IPS-20b (cell line): ENCODE measurements around the gene ARHGAP26.

Source experiments
- H3K27ac ChIP-seq: one replicate; pipeline ENCODE4 v1.5.1; 2013; ENCODE audit warnings: low read length
- H3K27me3 ChIP-seq: 2 replicates; pipeline ENCODE4 v1.6.1; 2013; ENCODE audit warnings: mild to moderate bottlenecking, low read length, inconsistent platforms; ENCODE audit not compliant: insufficient read depth
- H3K36me3 ChIP-seq: 2 replicates; pipeline ENCODE4 v1.6.1; 2013; ENCODE audit warnings: low read depth, mild to moderate bottlenecking, inconsistent platforms, low read length, moderate library complexity; ENCODE audit not compliant: insufficient read depth
- H3K4me1 ChIP-seq: 2 replicates; pipeline ENCODE4 v1.6.1; 2013; ENCODE audit warnings: mild to moderate bottlenecking, control low read depth, inconsistent platforms, low read length, moderate library complexity; ENCODE audit not compliant: insufficient read depth
- H3K4me3 ChIP-seq: 2 replicates; pipeline ENCODE4 v1.5.1; 2013; ENCODE audit warnings: mild to moderate bottlenecking, low read length, inconsistent platforms
- H3K9ac ChIP-seq: 2 replicates; pipeline ENCODE4 v1.6.1; 2013; ENCODE audit warnings: low read depth, mild to moderate bottlenecking, inconsistent platforms, low read length, moderate library complexity
- H3K9me3 ChIP-seq: 2 replicates; pipeline ENCODE4 v1.6.1; 2013; ENCODE audit warnings: mild to moderate bottlenecking, low read depth, low read length, inconsistent platforms; ENCODE audit not compliant: insufficient read depth

ARHGAP26 gene

GRCh38 chr5:143239882-143240518, 469.8 kb downstream of the ARHGAP26 start:
- H3K36me3 ChIP-seq: no peaks in the 10 kb centered on the region
- H3K4me1 ChIP-seq: no peaks in the 10 kb centered on the region
- no peak overlapping the region for H3K4me3 ChIP-seq
- H3K27ac ChIP-seq: no peak overlapping the region
- no peaks in the 10 kb centered on the region for H3K27me3 ChIP-seq
- H3K9me3 ChIP-seq: no peaks in the 10 kb centered on the region
- H3K9ac ChIP-seq: no peak overlapping the region

GRCh38 chr5:143241892-143242291, 471.7 kb downstream of the ARHGAP26 start:
- no peaks in the 10 kb centered on the region for H3K9me3 ChIP-seq
- no peaks in the 10 kb centered on the region for H3K4me1 ChIP-seq
- H3K27me3 ChIP-seq: no peaks in the 10 kb centered on the region
- H3K36me3 ChIP-seq: no peaks in the 10 kb centered on the region
- H3K4me3 ChIP-seq: no peak overlapping the region
- no peak overlapping the region for H3K9ac ChIP-seq
- no peak overlapping the region for H3K27ac ChIP-seq

GRCh38 chr5:143243103-143243502, 472.9 kb downstream of the ARHGAP26 start:
- no peaks in the 10 kb centered on the region for H3K36me3 ChIP-seq
- H3K9me3 ChIP-seq: no peaks in the 10 kb centered on the region
- H3K27me3 ChIP-seq: no peaks in the 10 kb centered on the region
- H3K4me1 ChIP-seq: no peaks in the 10 kb centered on the region
- no peak overlapping the region for H3K4me3 ChIP-seq
- no peak overlapping the region for H3K27ac ChIP-seq
- H3K9ac ChIP-seq: no peak overlapping the region

- no peaks in the 10 kb centered on the region for H3K36me3 ChIP-seq
- H3K9me3 ChIP-seq: no peaks in the 10 kb centered on the region
- H3K9ac ChIP-seq: no peak overlapping the region
- no peak overlapping the region for H3K27ac ChIP-seq
- no peak overlapping the region for H3K4me3 ChIP-seq
- no peaks in the 10 kb centered on the region for H3K27me3 ChIP-seq
- no peaks in the 10 kb centered on the region for H3K4me1 ChIP-seq
These were observed 474.0 kb downstream of the ARHGAP26 start for GRCh38 chr5:143244000-143244736.

DNA sequence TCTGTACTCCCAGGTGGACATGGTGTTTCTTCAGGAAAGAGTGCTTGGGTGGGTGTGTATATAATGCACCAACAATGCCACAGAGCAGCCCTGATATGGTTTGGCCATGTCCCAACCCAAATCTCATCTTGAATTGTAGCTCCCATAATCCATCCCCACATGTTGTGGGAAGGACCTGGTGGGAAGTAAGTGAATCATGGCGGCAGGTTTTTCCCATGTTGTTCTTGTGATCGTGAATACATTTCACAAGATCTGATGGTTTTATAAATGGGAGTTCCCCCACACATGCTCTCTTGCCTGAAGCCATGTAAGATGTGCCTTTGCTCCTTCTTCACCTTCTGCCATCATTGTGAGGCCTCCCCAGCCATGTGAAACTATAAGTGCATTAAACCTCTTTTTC, 474.8 kb downstream of the ARHGAP26 start:
- no peak overlapping the region for H3K4me3 ChIP-seq
- no peaks in the 10 kb centered on the region for H3K4me1 ChIP-seq
- H3K9me3 ChIP-seq: no peaks in the 10 kb centered on the region
- no peaks in the 10 kb centered on the region for H3K36me3 ChIP-seq
- no peak overlapping the region for H3K9ac ChIP-seq
- H3K27me3 ChIP-seq: no peaks in the 10 kb centered on the region
- H3K27ac ChIP-seq: no peak overlapping the region

DNA sequence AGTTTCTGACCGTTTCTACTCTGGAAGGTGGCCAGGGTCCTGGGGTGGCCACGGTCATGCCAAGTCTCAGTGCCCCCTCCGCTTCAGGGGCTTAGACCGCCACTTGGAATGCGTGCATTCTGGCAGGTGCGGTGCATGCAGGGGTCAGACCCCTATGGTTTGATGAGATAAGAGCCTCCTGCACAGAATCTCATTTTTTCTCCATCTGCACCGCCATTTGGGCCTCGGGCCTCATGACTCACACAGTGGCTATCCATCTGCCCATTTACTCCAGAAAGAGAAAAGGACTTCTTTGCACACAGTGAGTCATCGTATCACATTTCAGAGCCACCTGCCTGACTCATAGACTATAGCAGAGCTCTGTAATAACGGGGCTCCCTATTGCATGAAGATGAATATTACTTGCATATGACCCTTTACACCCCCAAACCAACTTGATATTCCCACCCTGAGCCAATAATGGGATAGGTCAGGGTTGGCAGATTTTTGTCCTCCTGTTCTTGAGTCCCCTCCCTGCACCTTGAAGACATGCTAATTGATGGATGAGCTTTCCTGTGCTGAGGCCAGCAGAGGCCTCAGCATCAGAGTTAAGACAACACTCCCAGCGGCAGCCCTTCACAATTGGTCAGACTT, 475.9 kb downstream of the ARHGAP26 start:
- Histone ChIP-seq H3K9ac (no peak overlapping the region), H3K27ac (no peak overlapping the region), H3K4me3 (no peak overlapping the region), H3K9me3 (no peaks in the 10 kb centered on the region), H3K4me1 (no peaks in the 10 kb centered on the region), H3K27me3 (no peaks in the 10 kb centered on the region), H3K36me3 (no peaks in the 10 kb centered on the region)

DNA sequence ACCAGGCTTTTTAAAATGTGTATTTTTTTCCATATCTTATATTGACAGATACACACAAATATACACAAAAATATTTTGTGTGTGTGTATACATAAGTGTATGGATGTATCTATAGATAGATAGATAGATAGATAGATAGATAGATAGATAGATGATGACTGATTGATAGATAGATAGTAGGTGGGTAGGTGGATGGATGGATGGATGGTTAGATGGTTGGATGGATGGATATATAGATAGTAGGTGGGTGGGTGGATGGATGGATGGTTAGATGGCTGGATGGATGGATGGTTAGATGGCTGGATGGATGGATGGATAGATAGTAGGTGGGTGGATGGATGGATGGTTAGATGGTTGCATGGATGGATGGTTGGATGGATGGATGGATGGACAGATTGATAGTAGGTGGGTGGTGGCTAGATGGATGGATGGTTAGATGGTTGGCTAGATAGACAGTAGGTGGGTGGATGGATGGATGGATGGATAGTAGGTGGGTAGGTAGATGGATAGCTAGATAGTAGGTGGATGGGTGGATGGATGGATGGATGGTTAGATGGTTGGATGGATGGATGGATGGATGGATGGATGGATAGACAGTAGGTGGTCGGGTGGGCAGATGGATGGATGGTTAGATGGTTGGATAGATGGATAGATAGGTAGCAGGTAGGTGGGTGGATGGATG, 477.1 kb downstream of the ARHGAP26 start:
- H3K27me3 ChIP-seq: no peaks in the 10 kb centered on the region
- no peak overlapping the region for H3K27ac ChIP-seq
- no peak overlapping the region for H3K9ac ChIP-seq
- H3K4me3 ChIP-seq: no peak overlapping the region
- H3K4me1 ChIP-seq: no peaks in the 10 kb centered on the region
- H3K36me3 ChIP-seq: no peaks in the 10 kb centered on the region
- H3K9me3 ChIP-seq: no peaks in the 10 kb centered on the region

DNA sequence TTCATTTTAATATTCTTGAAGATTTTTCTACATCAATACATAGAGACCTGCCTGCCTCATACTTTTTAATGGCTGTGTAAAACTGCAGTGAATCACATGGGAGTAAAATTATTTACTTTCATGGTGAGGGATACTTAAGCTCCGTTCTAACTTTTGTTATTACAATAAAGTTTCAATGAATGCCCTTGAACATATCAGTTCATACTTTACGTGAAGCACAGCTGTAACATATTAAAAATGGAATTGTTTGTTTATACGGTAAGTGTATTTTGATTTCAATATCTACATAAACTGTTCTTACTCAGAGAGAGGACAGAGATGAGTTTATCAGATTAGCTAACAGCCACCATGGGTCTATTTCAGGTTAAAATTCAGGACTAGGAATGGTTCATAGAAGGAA, 478.2 kb downstream of the ARHGAP26 start:
- Histone ChIP-seq H3K36me3 (no peaks in the 10 kb centered on the region), H3K9ac (no peak overlapping the region), H3K27me3 (no peaks in the 10 kb centered on the region), H3K4me1 (no peaks in the 10 kb centered on the region), H3K27ac (no peak overlapping the region), H3K4me3 (no peak overlapping the region), H3K9me3 (no peaks in the 10 kb centered on the region)

DNA sequence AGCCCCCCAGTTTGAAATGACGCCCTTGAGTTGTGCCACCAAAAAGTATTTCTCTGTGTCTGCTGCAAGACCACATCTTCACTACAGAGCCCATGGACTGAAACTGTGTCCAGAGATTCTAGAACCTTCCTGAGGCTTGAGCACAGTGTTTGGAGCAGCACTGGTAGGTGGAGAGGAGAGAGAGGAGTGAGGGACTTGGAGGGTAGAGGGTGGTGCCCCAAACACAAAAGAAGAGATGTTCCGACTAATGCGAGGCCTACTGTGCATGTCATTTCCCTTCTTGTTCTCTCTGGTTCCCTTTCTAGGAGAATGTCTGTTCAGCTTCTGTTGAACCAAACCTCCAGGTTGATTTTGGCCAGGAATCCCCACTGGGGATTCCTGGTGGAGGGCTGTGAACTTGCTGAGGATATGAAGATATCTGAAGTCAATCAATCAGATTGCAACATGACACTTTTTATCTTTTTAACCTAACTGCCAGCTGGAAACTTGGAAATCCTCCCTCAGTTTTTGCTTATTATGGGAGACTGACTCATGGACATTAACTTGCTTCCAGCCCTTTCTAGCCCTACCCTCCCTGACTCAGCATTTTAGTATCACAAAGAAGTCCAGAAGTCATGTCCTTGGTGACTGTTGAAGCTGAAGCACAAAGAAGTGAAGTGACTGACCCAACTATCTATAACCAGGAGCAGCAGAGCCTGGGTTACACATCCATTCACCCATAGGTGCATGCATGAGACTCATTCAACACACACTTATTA, 478.8 kb downstream of the ARHGAP26 start:
- no peaks in the 10 kb centered on the region for H3K27me3 ChIP-seq
- no peaks in the 10 kb centered on the region for H3K4me1 ChIP-seq
- H3K9me3 ChIP-seq: no peaks in the 10 kb centered on the region
- H3K27ac ChIP-seq: no peak overlapping the region
- no peaks in the 10 kb centered on the region for H3K36me3 ChIP-seq
- H3K4me3 ChIP-seq: no peak overlapping the region
- no peak overlapping the region for H3K9ac ChIP-seq

DNA sequence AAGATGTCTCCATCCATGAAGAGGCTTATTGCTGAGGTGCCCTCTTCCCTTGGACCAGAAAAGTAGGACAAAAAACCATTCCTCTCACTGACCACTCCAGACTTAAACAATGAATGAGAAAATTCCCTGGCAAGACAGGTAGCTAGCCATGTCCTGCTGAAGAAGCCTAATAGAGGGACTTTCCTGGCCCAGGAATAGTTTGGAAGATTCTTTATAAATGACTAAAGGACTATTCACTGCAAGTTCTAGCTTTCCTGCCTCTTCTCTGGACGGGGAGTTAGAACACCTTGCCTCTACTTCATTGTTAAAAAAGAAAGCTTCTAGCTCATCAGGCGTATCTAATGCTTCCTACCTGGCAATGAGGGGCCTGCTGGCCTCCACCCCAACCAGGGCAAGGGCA, 479.7 kb downstream of the ARHGAP26 start:
- Histone ChIP-seq H3K27ac (no peak overlapping the region), H3K4me1 (no peaks in the 10 kb centered on the region), H3K9ac (no peak overlapping the region), H3K9me3 (no peaks in the 10 kb centered on the region), H3K27me3 (no peaks in the 10 kb centered on the region), H3K4me3 (no peak overlapping the region), H3K36me3 (no peaks in the 10 kb centered on the region)

- H3K9me3 ChIP-seq: no peaks in the 10 kb centered on the region
- H3K9ac ChIP-seq: no peak overlapping the region
- no peak overlapping the region for H3K27ac ChIP-seq
- H3K4me3 ChIP-seq: no peak overlapping the region
- no peaks in the 10 kb centered on the region for H3K4me1 ChIP-seq
- no peaks in the 10 kb centered on the region for H3K36me3 ChIP-seq
- no peaks in the 10 kb centered on the region for H3K27me3 ChIP-seq
These were observed 481.0 kb downstream of the ARHGAP26 start for GRCh38 chr5:143251190-143251589.
